OCI-LY7 (cell line): ENCODE results near the gene FAM221B.

Source experiments
- CTCF ChIP-seq: fragments of 200-600 bp; sonication (generic); conservative IDR thresholded peaks from 2 replicates; pipeline ENCODE4 v1.5.1; 2014; ENCODE audit warnings: mild to moderate bottlenecking, antibody characterized with exemption, low read length, moderate library complexity, mixed read lengths
- EZH2phosphoT487 ChIP-seq: fragments of 200-600 bp; sonication (generic); IDR thresholded peaks from 2 replicates; pipeline ENCODE4 v1.6.1; 2018; ENCODE audit warnings: low read depth, borderline replicate concordance, mild to moderate bottlenecking, mixed run types, antibody characterized with exemption, low read length, moderate library complexity, mixed read lengths

DNA sequence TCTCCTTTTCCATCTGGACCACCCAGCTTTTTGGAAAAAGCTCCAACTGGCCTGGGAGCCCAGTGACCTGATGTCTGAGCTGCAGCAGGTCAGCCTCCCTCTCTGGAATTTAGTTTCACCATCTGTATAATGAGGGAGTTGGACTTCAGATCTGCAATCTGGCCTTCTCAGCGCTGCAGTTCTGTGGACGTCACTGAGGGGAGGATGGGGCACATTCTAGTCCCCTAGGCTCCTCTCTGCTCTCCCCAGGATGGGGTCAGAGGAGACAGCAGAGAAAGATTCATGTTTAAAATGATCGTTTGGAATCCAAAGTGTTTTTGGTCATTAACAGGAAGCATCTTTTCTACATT is 31.4 kb upstream of the FAM221B start:
- no peak for TF ChIP-seq CTCF
- TF ChIP-seq EZH2phosphoT487: no peak
